HG02938 (cell line): ENCODE measurements around the gene USP53.
"Not testable (repeated sequence)": the region's sequence is repeated elsewhere in the genome, so short reads cannot be mapped to it uniquely, and the experiment has no call there.

Source experiments
- ATAC-seq: cut with Tn5 transposase; IDR thresholded peaks from one replicate; pipeline ENCODE4 v1.9.1; 2021; ENCODE audit warnings: mild to moderate bottlenecking, moderate library complexity; ENCODE audit not compliant: unreplicated experiment

Gene USP53

DNA sequence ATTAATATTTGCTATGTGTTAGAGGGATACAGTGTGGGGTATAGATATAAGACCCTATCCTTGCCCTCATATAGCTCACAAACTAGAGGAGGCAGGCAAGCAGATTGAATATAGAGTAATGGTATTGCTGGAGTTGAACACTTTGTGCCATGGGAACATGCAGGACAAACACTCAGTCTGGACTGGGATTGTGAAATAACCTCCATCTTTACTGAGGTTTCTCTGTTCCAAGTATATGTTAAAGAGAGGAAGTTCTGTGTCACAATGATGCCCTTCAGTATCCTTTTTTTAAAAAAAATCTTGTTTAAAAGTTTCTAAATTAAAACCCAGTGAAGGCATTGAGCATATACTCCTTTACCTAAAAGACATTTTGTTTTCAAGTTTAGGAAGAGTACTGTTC lies 100.7 kb downstream of the USP53 start:
- ATAC-seq = no peak

- ATAC-seq = peak; percentile 74
These were observed 101.8 kb downstream of the USP53 start for GRCh38 chr4:119314356-119314755.

DNA sequence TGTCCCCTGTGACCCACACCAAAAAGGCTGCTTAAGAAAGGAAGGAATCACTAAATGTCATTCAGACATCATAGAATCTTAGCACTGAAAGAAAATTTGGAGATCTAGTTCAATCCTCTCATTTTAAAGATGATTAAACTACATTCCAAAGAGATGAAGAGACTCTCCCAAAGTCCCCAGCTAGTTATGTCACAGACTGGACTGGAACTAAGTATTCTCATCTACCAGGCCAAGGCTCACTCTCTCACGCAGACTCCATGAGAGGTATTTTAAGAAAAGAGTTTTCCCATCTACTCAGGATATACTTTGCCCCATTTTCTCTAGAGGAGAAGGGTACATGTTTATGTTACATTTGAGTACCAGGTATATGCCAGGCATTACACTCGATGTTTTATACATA lies 102.5 kb downstream of the USP53 start:
- ATAC-seq = no peak

- no peak for ATAC-seq
These were observed 105.5 kb downstream of the USP53 start for GRCh38 chr4:119317990-119318389.

DNA sequence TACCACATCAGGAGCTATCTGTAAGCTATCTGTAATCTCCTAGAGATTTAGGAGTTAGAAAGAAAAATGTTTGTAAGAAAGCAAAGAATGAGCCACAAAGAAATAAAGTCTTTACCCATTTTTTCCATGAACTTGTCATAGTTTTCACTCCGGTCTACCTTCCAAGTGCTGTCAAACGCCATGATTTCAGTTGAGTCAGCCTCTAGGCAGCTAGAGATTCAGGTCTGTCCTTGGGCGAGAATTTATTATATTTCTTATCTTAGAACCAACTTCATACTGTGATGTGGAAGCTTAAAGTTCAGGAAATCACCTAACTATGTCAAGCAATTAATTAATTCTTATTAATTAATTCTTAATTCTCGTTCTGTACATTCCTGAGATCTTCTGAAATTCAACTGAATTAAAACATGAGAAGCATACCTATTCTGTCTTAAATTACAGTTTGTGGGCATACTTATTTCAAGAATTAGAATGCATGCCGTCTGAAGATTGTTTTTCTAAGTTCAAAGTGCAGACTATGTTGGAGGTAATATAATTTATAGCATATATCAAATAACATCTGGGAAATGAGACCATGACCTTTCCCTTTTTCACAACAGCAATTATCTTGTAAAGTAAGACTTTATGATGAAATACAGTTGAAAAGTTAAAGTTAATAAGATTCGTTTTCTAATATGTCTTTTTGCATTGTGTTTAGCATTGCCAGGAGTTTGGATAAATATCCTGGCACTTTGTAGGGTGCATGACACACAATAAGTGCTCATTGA lies 109.6 kb downstream of the USP53 start, which contains the start of gene FABP2:
Gene FABP2, minus strand, starts transcription at position 218 of the 767 bp plus-strand sequence. Its CDS starts 36 bp downstream, at position 182.
- ATAC-seq = no peak

- no peak for ATAC-seq
These were observed 116.2 kb downstream of the USP53 start for GRCh38 chr4:119328695-119329094.

GRCh38 chr4:119329835-119330620 lies 117.5 kb downstream of the USP53 start:
- ATAC-seq = no peak

GRCh38 chr4:119336332-119336979 lies 123.9 kb downstream of the USP53 start:
- not testable (repeated sequence) for ATAC-seq

DNA sequence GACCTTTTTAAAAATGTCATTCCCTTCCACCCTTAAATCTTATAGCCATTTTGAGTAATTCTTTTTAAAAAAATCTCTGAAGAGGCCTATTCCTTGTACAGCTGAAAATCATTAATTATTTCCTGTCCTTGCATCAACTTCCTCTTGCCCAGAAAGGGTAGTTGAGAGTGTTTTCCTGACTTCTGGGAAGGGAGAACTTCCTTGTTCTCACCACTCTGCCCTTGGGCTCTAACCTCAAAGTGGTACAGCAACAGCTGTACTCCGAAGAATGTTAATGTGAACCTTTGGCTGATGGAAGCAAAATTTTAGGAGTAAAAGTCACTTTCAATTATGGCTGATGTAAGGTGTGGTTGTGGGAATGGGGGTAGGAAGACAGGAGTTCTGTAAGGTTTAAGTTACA lies 124.5 kb downstream of the USP53 start:
- ATAC-seq = no peak

- ATAC-seq = not testable (repeated sequence)
These were observed 127.4 kb downstream of the USP53 start for GRCh38 chr4:119339895-119340294.

GRCh38 chr4:119343293-119343692 lies 130.8 kb downstream of the USP53 start:
- ATAC-seq = not testable (repeated sequence)
